ENCODE measurements around the gene AP1G1.
"Not testable (repeated sequence)": the region's sequence is repeated elsewhere in the genome, so short reads cannot be mapped to it uniquely, and the experiment has no call there.

Gene AP1G1

GRCh38 chr16:71700831-71701230 is 107.8 kb downstream of the AP1G1 start:
- no peak overlapping the region for H3K27ac Mint-ChIP-seq
- peaks cover 3% of the 10 kb centered on the region for H3K27me3 Mint-ChIP-seq (ENCODE audit: low read depth, poor library complexity)
- no peaks in the 10 kb centered on the region for H3K4me1 Mint-ChIP-seq
- H3K9me3 Mint-ChIP-seq, result no peaks in the 10 kb centered on the region
- H3K36me3 Mint-ChIP-seq (ENCODE audit: low read depth), result peaks cover 51% of the 10 kb centered on the region
- TF ChIP-seq CTCF (IDR thresholded peaks at IDR 0.05), result no peak
- DNase-seq, result no peak
- no peak overlapping the region for H3K4me3 Mint-ChIP-seq

- no peak overlapping the region for H3K27ac Mint-ChIP-seq
- DNase-seq, result no peak
- H3K9me3 Mint-ChIP-seq, result no peaks in the 10 kb centered on the region
- no peak overlapping the region for H3K4me3 Mint-ChIP-seq
- H3K36me3 Mint-ChIP-seq (ENCODE audit: low read depth), result peaks cover 44% of the 10 kb centered on the region
- no peak for TF ChIP-seq CTCF (IDR thresholded peaks at IDR 0.05)
- H3K4me1 Mint-ChIP-seq, result no peaks in the 10 kb centered on the region
- no peaks in the 10 kb centered on the region for H3K27me3 Mint-ChIP-seq (ENCODE audit: low read depth, poor library complexity)
These were observed 110.1 kb downstream of the AP1G1 start for GRCh38 chr16:71698491-71698890.

GRCh38 chr16:71693164-71693563 is 115.5 kb downstream of the AP1G1 start:
- Mint-ChIP-seq H3K36me3 (ENCODE audit: low read depth) (peaks cover 48% of the 10 kb centered on the region), H3K27ac (no peak overlapping the region), H3K27me3 (ENCODE audit: low read depth, poor library complexity) (no peaks in the 10 kb centered on the region), H3K4me1 (peaks cover 7% of the 10 kb centered on the region), H3K4me3 (no peak overlapping the region), H3K9me3 (no peaks in the 10 kb centered on the region)
- no peak for TF ChIP-seq CTCF (IDR thresholded peaks at IDR 0.05)
- no peak for DNase-seq

GRCh38 chr16:71689901-71690300 is 118.7 kb downstream of the AP1G1 start:
- DNase-seq, result no peak
- Mint-ChIP-seq H3K36me3 (ENCODE audit: low read depth) (peaks cover 42% of the 10 kb centered on the region), H3K27ac (no peak overlapping the region), H3K27me3 (ENCODE audit: low read depth, poor library complexity) (no peaks in the 10 kb centered on the region), H3K9me3 (no peaks in the 10 kb centered on the region), H3K4me1 (peaks cover 7% of the 10 kb centered on the region), H3K4me3 (no peak overlapping the region)
- TF ChIP-seq CTCF (IDR thresholded peaks at IDR 0.05), result no peak

- Mint-ChIP-seq H3K4me1 (peaks cover 7% of the 10 kb centered on the region), H3K27me3 (ENCODE audit: low read depth, poor library complexity) (no peaks in the 10 kb centered on the region), H3K27ac (no peak overlapping the region), H3K36me3 (ENCODE audit: low read depth) (peaks cover 51% of the 10 kb centered on the region), H3K4me3 (no peak overlapping the region), H3K9me3 (no peaks in the 10 kb centered on the region)
- no peak for DNase-seq
- no peak for TF ChIP-seq CTCF (IDR thresholded peaks at IDR 0.05)
These were observed 120.8 kb downstream of the AP1G1 start for GRCh38 chr16:71687861-71688260.

- not testable (repeated sequence) for H3K4me3 Mint-ChIP-seq; DNase-seq; H3K9me3 Mint-ChIP-seq; H3K27me3 Mint-ChIP-seq (ENCODE audit: low read depth, poor library complexity); H3K27ac Mint-ChIP-seq; H3K4me1 Mint-ChIP-seq
- H3K36me3 Mint-ChIP-seq (ENCODE audit: low read depth), result peaks cover 66% of the 10 kb centered on the region
These were observed 124.4 kb downstream of the AP1G1 start for GRCh38 chr16:71684280-71684679.

Data from nephron progenitor cell (in vitro differentiated cells).